GM19468 (cell line): Measurements from ENCODE around the gene SDK2.

Source experiments
- ATAC-seq: cut with Tn5 transposase; IDR thresholded peaks from one replicate; pipeline ENCODE4 v1.9.1; 2021; ENCODE audit warnings: mild to moderate bottlenecking, moderate library complexity, moderate number of reproducible peaks; ENCODE audit not compliant: unreplicated experiment; ENCODE audit errors: extremely low read depth

Gene SDK2

DNA sequence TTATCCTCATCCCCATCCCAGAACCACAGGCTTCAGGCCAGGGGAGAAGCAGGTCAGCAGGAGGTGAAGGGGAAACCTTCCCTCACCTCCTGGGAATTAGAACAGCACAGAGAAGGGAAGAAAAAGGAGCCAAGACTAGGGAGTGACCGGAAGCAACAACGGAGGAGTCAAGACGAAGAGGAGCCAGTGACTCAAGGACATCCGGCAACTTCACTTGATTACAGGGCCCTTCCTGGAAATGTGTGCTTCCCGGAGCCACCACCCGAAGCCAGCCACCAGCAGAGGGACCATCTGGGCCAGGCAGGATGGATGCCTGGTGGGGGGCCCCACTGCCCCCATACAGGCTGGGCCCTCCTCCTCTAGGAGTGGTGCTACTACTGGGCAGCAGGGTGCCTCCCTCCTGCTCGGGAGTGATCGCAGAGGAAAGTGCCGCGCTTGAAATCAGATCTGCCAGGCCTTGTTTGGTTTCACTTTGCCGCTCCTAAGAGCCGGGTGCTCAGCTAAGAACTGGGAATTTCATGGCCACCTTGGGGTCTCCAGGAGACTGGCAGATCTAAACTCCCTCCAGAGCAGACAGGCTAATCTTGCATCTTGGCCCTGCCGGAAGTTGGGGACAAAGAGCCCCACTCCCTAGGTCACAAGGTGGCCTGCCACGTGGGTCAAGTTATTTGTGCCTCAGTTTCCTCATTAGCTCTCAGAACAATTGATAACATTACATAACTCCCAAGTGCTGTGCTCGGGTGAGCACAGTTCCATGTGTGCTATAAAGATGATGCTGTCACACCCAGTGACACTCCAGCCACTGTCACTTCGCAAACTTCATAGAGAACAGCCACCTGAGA, 339.1 kb downstream of the SDK2 start:
- ATAC-seq: no peak

DNA sequence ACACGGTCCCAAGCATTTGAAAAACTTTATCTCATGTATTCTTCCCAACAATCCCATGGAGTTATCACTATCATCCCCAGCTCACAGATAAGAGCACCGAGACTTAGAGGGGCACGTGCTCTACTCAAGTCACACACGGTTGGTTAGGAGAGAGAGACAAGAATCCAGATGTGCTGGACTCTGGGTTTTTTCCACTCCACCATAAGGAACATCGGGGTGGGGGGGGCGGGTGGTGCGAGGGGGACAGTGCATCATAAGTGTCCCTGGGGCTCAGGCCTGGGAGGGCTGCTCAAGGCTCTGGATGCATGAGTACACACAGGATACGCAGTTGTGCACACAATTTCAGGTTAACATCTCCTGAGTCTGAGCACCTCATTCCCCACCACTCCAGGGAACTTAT, 339.8 kb downstream of the SDK2 start:
- ATAC-seq: no peak

GRCh38 chr17:73302189-73302588, 342.1 kb downstream of the SDK2 start:
- ATAC-seq: no peak

DNA sequence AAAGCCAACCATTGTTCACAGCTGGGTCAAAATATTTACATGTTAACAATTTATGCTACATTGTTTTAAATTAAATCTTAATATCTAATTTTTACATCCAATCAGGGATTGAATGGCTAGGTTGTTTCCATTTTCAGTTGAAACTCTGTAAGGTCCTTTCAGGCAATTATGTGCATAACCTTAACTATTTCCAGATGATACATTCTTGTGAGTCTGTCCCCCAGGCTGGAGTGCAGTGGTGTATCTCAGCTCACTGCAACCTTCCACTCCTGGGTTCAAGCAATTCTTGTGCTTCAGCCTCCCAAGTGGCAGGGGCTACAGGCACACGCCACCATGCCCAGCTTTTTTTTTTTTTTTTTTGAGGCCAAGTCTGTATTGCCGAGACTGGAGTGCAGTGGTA, 342.9 kb downstream of the SDK2 start:
- ATAC-seq: no peak

GRCh38 chr17:73300392-73300791, 343.9 kb downstream of the SDK2 start:
- ATAC-seq: no peak

DNA sequence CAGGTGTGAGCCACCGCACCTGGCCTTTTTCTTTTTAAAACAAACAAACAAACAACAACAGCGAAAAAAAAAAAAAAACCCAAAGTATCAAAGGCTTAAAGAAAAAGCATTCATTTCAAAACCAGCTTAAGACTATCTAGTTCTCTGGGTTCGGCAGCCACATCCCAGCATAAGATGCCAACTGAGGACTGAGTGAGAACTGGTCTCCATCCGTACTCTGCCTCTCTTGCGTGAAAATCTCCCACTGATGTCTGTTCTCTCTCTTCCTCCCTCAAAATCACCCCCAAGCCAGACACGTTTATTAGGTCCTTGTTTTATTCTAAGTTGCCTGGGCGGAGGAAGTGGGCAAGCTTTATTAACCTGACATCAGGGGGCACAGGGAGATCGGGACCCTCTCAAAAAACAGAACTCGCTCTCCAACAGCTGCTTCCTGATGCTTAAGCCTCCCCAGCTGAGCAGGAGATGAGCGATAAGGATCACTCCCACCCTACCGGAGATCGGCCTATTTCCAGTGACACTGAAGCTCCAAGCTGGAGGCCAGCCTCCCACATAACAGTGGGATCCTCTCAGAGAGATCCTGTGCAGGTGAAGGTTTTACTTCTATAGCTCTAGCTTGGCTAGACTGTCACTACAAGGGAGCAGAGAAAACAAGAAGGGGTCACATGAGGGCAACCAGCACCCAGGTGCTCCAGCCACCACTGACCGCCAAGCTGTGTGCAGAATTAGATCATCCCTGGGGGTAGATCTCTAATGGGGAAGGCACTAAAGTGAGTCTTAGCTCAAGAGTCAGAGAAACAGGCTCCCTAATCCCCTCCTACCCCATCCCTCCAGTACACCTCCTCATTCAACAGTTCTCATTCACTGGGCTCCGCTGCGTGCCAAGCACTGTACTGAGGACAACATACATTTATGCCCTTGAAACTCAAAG, 346.0 kb downstream of the SDK2 start:
- peak; percentile 52 for ATAC-seq

DNA sequence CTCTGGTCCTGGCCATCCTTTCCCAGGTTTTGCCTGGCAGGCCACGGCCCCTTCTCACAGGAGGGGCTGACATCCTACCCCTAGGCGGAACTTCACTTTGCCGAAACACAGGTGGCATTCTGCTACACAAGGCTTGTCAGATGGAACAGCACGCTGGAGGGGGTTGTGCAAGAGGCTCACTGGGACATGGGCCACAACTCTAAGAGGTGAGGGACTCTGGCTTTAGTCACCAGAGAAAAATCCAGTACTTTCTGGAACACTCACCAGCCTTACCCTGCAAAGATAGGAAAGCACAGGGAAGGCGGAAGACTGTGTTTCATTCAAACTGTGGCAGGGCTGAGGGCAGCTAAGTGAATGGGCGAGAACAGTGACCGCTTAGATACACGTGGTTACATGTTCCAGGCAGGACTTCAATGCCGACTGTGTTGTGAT, 350.7 kb downstream of the SDK2 start:
- ATAC-seq: no peak

DNA sequence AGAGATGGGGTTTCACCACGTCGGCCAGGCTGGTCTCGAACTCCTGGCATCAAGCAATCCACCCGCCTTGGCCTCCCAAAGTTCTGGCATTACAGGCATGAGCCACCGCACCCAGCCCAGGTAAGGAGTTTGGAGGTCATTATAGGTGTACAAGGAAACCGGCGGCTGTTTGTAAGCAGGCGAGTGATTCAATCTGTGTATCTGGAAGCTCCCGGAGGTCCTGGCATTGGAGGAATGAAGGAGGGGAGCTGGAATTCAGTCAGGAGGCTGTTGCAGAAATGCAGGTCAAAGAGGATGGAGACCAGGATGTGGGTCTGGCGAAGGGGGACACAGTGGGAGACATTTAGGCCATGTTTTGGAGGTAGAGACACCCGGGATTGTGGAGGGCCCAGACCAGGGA, 351.2 kb downstream of the SDK2 start:
- ATAC-seq: no peak

DNA sequence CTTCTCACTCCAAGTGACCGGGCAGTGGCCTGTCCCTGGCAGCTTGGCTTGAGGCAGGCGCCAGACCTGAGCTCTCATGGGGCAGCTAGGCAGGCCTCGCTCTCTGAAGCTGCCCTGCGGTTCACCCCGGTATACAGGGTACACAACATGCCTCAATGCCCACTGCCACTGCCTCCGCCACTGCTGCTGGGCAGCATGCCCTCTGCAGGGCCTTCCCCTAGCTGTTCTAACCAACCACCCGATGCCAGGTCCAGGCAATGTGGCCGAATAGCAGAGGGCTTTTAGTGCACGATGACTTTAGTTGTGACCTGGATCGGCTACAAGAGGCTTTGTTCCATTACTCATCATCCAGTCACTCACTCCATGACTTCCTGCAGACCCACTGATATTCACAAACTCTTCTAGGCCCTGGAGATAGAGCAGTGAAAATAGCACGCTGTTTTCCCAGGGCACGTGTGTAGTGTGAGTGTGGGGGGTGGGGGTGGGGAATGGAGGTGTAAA, 352.2 kb downstream of the SDK2 start:
- ATAC-seq: no peak

DNA sequence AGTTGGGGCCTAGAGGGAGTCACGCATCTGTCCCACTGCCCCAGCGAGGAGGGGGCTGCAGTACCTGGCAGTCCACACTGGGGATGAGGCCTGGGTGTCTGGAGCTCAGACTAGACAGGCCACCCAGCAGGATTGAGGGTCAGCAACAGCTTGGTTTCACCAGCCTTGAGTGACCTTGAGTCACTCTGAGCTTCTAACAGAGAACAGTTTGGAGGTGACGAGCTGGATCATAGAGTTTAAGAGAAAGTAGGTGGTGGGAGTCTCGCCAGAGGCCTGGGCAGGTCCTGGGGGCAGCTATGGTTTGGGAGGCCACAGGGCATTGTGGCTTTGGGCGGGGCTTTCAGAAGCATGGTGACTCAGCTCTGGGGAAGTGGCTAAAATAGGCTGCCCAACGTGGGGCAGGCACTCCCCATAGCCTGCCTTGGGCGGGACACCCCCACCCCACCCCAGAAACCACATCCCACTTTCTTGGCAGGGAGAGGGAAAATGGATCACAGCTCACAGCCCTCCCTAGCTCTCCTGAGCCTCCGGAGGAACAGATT, 352.9 kb downstream of the SDK2 start:
- peak; percentile 41 for ATAC-seq

GRCh38 chr17:73290399-73291259, 353.6 kb downstream of the SDK2 start:
- ATAC-seq: peak; percentile 12

- no peak for ATAC-seq
Measured at GRCh38 chr17:73289549-73290254, 354.5 kb downstream of the SDK2 start.

DNA sequence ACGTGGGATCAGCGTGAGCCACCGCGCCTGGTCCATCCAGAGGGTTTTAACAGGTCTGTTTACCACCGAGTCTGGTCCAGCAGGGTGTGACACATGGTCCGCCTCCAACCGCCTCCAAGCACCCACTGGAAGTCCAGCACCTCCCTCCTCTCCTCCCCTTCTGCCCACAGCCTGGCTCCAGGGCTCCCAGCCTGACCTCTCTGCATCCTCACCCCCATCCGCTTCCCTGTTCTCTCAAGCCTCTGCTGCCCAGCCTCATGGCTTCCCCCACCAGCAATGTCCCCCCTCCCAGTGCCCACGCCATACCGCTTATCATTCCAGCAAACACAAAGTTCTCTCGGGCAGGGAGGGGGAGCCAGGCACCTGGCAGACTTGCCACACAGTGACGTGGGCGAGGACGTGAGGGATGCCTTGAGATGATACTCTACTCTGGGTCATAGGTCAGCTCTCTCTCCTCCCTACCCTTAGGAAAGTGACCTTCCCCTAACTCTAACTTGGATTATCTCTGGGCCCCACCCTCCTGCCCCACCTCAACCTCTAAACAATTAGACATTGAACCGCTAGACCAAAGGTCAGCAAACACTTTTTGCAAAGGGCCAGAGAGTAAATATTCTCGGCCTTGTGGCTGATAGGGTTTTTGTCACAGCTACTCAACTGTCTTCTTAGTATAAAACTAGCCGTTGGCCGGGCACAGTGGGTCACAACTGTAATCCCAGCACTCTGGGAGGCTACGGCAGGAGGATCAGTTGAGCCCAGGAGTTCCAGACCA, 355.5 kb downstream of the SDK2 start:
- ATAC-seq: no peak

GRCh38 chr17:73286863-73287296, 357.4 kb downstream of the SDK2 start:
- no peak for ATAC-seq

DNA sequence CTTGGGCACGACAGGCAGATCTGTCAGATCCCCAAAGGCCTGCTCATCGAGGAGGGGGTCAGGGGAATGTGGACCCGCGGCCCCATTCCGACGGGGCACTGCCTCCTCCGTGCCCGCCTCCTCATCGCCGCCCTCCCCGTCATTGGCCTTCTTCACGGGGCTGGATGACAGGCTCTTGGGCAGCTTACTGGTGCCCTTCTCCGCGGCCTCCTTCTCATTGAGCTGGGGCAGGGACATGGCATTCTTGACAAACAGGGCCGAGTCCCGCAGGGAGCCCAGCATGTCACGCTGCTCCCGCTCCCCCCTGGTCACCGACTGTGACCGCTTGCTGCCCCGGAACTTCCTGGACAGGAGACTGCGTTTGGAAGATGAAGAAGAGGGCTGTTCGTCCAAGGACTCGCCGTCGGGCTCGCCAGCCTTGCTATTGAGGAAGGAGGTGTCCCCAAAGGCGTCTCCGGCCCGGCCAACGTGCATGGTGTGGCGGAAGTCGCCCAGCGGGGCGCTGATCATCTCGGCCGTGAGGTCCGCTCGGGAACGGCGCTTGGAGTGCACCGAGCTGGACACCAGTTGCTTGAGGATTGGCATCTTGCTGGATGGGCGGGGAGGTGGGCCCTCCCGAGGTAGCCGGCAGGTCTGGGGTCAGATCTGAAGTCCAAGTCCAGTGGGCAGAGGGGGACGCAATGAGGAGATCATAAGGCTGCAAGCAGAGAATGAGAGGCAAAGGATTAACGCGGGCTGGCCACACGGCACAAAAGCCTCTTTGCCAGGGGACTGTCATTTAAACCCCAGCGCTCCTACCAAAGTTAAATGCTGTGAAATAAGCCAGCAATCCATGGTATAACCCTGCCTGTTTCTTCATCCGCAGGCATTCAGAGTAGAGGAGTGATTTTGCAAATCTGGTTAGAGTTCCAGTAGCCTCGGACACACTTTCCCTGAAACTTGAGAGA, 358.1 kb downstream of the SDK2 start:
- no peak for ATAC-seq

GRCh38 chr17:73285603-73285908, 358.7 kb downstream of the SDK2 start:
- no peak for ATAC-seq

- no peak for ATAC-seq
Measured at GRCh38 chr17:73284906-73285602, 359.2 kb downstream of the SDK2 start.
